ENCODE measurements around the gene NRIP1. TPM values are rescaled to one million over a fixed set of nuclear protein-coding genes. Genes with fewer than 3 reads are reported as not detected.

The NRIP1 gene
- total RNA-seq, 2 experiments from 2014 or later, result 12.4 to 12.8 TPM

DNA sequence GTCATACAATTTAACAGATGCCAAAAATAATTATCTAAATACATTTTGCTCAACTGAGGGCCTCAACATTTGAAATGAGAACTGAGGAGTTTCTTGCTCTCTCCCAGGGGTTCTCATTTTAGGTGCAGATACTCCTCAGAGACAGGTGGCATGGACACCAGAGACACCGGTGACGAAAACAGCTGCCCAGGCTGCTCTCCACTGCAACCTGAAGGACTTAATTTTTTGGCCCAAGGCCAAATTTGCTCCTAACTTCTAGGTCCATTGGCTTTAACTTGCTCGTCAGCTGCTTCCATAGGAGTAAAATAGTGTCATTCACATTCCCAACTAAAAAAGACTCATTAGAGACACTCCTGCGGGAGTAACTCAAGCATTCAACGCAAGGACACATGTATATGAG is 87.0 kb downstream of the NRIP1 start:
- TF ChIP-seq, protein P1, sequence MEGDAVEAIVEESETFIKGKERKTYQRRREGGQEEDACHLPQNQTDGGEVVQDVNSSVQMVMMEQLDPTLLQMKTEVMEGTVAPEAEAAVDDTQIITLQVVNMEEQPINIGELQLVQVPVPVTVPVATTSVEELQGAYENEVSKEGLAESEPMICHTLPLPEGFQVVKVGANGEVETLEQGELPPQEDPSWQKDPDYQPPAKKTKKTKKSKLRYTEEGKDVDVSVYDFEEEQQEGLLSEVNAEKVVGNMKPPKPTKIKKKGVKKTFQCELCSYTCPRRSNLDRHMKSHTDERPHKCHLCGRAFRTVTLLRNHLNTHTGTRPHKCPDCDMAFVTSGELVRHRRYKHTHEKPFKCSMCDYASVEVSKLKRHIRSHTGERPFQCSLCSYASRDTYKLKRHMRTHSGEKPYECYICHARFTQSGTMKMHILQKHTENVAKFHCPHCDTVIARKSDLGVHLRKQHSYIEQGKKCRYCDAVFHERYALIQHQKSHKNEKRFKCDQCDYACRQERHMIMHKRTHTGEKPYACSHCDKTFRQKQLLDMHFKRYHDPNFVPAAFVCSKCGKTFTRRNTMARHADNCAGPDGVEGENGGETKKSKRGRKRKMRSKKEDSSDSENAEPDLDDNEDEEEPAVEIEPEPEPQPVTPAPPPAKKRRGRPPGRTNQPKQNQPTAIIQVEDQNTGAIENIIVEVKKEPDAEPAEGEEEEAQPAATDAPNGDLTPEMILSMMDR (IDR thresholded peaks at IDR 0.05), result no peak
- POLR2A ChIA-PET, result no interaction called here
- ATAC-seq, result no peak
- intact Hi-C loops (cut with micrococcal nuclease), result no loop called here
- no peak for DNase-seq
- Mint-ChIP-seq H3K27me3 (no peaks in the 10 kb centered on the region), H3K9me3 (no peaks in the 10 kb centered on the region), H3K4me3 (no peak overlapping the region), H3K36me3 (ENCODE audit: low read depth) (peaks cover 11% of the 10 kb centered on the region), H3K4me1 (ENCODE audit: low read depth) (peaks cover 4% of the 10 kb centered on the region), H3K27ac (no peak overlapping the region)
- CTCF ChIA-PET, result no interaction called here

DNA sequence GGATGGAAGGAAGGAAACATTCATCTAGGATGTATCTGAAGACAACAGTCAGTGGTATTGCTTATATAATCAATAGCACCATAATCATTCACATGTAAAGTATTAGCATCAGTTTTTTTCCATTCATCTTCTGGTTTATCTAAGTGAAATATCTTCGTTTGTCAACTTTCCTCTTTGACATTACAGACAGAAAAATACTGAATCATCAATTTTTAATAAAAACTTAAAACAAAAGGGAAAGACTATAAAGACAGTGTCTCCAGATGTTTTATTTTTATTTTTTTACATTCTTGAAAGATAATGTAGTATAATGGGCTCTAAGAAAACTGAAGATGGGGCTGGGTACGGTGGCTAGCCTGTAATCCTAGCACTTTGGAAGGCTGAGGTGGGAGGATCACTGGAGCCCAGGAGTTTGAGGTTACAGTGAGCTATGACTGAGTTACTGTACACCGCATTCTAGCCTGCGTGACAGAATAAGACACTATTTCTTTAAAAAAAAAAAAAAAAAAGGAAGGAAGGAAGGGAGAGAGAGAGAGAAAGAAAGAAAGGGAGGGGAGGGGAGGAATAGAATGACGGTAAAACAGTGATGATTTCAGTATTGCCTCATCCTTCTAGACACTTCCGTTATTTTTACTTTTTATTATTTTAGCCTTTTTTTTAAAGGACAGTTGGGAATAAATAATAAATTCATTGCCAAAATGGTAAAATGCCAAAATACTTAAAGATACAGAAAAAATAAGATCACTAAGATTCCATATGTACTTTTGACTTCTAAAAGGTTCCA is 89.5 kb downstream of the NRIP1 start:
- H3K27me3 Mint-ChIP-seq, result no peaks in the 10 kb centered on the region

DNA sequence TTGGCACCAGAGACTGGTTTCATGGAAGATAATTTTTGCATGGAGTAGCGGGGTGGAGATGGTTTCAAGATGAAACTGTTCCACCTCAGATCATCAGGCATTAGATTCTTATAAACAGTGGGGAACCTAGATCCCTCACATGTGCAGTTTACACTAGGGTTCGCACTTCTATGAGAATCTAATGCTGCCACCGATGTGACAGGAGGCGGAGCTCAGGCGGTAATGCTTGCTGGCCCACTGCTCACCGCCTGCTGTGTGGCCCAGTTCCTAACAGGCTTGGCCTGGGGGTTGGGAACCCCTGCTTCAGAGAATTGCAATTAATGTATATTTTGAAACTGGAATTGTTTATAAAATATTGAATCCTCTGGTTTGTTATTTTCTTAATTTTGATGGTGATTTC is 92.1 kb downstream of the NRIP1 start:
- Mint-ChIP-seq H3K27me3 (no peaks in the 10 kb centered on the region), H3K36me3 (ENCODE audit: low read depth) (peaks cover 24% of the 10 kb centered on the region), H3K9me3 (no peaks in the 10 kb centered on the region), H3K4me3 (no peak overlapping the region), H3K4me1 (ENCODE audit: low read depth) (peaks cover 2% of the 10 kb centered on the region), H3K27ac (no peak overlapping the region)
- intact Hi-C loops (cut with micrococcal nuclease), result no loop called here
- DNase-seq (no peak), ATAC-seq (no peak)
- CTCF ChIA-PET, result no interaction called here
- TF ChIP-seq, protein P1 (IDR thresholded peaks at IDR 0.05), result no peak
- POLR2A ChIA-PET, result interaction anchor here (0.6 kb wide), 1 partner anchor 1068 kb away, joined by 3 read pairs; no protein-coding TSS in a partner anchor

More for the DNA sequence above, 89.5 kb downstream of the NRIP1 start:
- TF ChIP-seq, protein P1 (IDR thresholded peaks at IDR 0.05), result no peak
- Mint-ChIP-seq H3K27ac (no peak overlapping the region), H3K4me3 (no peak overlapping the region), H3K9me3 (no peaks in the 10 kb centered on the region), H3K36me3 (ENCODE audit: low read depth) (peaks cover 8% of the 10 kb centered on the region), H3K4me1 (ENCODE audit: low read depth) (peaks cover 2% of the 10 kb centered on the region)
- DNase-seq, result no peak
- intact Hi-C loops (cut with micrococcal nuclease), result no loop called here
- ChIA-PET POLR2A (no interaction called here), CTCF (interaction anchor here (0.7 kb wide), 1 partner anchor 95 kb away, joined by 3 read pairs; no protein-coding TSS in a partner anchor)
- ATAC-seq, result no peak

DNA sequence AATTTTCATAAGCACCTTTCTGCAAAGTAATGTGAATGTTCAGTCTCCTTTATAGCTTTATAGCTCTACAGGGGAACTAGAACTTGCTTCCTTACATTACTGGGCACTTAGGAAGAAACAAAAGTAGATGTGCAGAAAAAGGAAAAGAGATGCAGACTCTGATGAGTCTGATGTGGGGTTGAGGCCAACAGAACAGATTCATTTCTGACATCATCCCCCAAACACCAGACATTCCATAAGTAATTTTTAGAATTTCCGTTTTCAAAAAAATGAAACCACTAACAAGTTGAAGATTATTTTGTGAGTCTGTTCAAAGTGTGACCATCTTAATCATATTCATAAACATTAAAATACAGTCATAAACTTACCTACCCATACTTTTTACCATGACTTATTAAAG is 96.0 kb downstream of the NRIP1 start:
- intact Hi-C loops (cut with micrococcal nuclease), result no loop called here
- ATAC-seq (no peak), DNase-seq (no peak)
- Mint-ChIP-seq H3K27ac (no peak overlapping the region), H3K9me3 (peaks cover 2% of the 10 kb centered on the region), H3K4me1 (ENCODE audit: low read depth) (peaks cover 2% of the 10 kb centered on the region), H3K4me3 (no peak overlapping the region), H3K27me3 (no peaks in the 10 kb centered on the region), H3K36me3 (ENCODE audit: low read depth) (peaks cover 44% of the 10 kb centered on the region)
- TF ChIP-seq, protein P1 (IDR thresholded peaks at IDR 0.05), result no peak
- ChIA-PET POLR2A (no interaction called here), CTCF (no interaction called here)

DNA sequence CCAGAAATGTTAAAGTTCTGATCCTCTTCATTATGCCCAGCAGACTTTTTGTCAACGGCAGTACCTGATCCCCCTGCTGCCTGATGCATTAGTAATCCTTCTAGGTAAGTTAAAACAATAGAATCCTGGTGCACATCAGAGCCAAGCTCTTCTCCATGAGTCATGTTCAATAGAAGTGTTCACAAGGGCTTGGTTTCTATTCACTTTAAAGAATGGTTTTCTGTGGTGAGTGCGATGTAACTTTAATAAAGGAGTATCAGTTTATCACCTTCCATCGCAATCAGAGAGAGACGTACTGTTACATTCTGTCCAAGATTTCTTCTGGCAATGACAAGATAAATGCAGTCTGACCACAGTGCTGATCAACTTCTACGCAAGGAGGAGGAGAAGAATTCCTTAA is 96.8 kb downstream of the NRIP1 start:
- Mint-ChIP-seq H3K9me3 (peaks cover 2% of the 10 kb centered on the region), H3K36me3 (ENCODE audit: low read depth) (peaks cover 46% of the 10 kb centered on the region), H3K27ac (no peak overlapping the region), H3K27me3 (no peaks in the 10 kb centered on the region), H3K4me3 (no peak overlapping the region), H3K4me1 (ENCODE audit: low read depth) (peaks cover 2% of the 10 kb centered on the region)
- ChIA-PET POLR2A (no interaction called here), CTCF (no interaction called here)
- no peak for DNase-seq
- intact Hi-C loops (cut with micrococcal nuclease), result no loop called here
- TF ChIP-seq, protein P1 (IDR thresholded peaks at IDR 0.05), result no peak
- ATAC-seq, result no peak

Measured in activated CD8-positive, alpha-beta T cell treated with anti-CD3 and anti-CD28 coated beads for 36 hours (primary cell).